Endodermal cell (in vitro differentiated cells): ENCODE measurements around the gene ANKH. TPM values are rescaled to one million over a fixed set of nuclear protein-coding genes. Genes with fewer than 3 reads are reported as not detected.

ENCODE experiments used
- DNase-seq: peaks from one replicate; pipeline ENCODE4 v3.0.0-alpha.2; 2017
- H3K27ac ChIP-seq: 2 replicates; pipeline ENCODE4 v1.5.1; 2013; ENCODE audit warnings: mild to moderate bottlenecking, low read depth, low read length, moderate library complexity
- H3K27me3 ChIP-seq: 2 replicates; pipeline ENCODE4 v1.6.1; 2013; ENCODE audit warnings: mild to moderate bottlenecking, low read length, moderate library complexity; ENCODE audit not compliant: insufficient read depth, control insufficient read depth, poor library complexity, severe bottlenecking
- H3K36me3 ChIP-seq: 2 replicates; pipeline ENCODE4 v1.7.0; 2013; ENCODE audit warnings: mild to moderate bottlenecking, low read length, moderate library complexity; ENCODE audit not compliant: control insufficient read depth, insufficient read depth
- H3K4me1 ChIP-seq: one replicate; pipeline ENCODE4 v1.7.0; 2013; ENCODE audit warnings: low read length; ENCODE audit not compliant: control insufficient read depth, insufficient read depth
- H3K4me3 ChIP-seq: 2 replicates; pipeline ENCODE4 v1.5.1; 2013; ENCODE audit warnings: mild to moderate bottlenecking, low read length, moderate library complexity
- H3K9ac ChIP-seq: 2 replicates; pipeline ENCODE4 v1.6.1; 2013; ENCODE audit warnings: mild to moderate bottlenecking, low read length, moderate library complexity; ENCODE audit not compliant: poor library complexity, severe bottlenecking; ENCODE audit errors: extremely low read depth
- H3K9me3 ChIP-seq: 2 replicates; pipeline ENCODE4 v1.6.1; 2013; ENCODE audit warnings: mild to moderate bottlenecking, low read length, moderate library complexity; ENCODE audit not compliant: control insufficient read depth
- H3K27ac Mint-ChIP-seq: 2 replicates; pipeline ENCODE4 v1.8.0; 2020; ENCODE audit warnings: mixed read lengths
- H3K27me3 Mint-ChIP-seq: 2 replicates; pipeline ENCODE4 v1.8.0; 2021; ENCODE audit warnings: mild to moderate bottlenecking, mixed read lengths; ENCODE audit not compliant: insufficient read depth
- H3K36me3 Mint-ChIP-seq: 2 replicates; pipeline ENCODE4 v1.8.0; 2020; ENCODE audit warnings: low read depth, mixed read lengths
- H3K4me1 Mint-ChIP-seq: 2 replicates; pipeline ENCODE4 v1.8.0; 2020; ENCODE audit warnings: mixed read lengths
- H3K4me3 Mint-ChIP-seq: 2 replicates; pipeline ENCODE4 v1.8.0; 2020; ENCODE audit warnings: mild to moderate bottlenecking, moderate library complexity, mixed read lengths
- H3K9me3 Mint-ChIP-seq: 2 replicates; pipeline ENCODE4 v1.8.0; 2020; ENCODE audit warnings: mild to moderate bottlenecking, mixed read lengths
- WGBS, 2 experiments: methylation state at CpG; one replicate each; pipeline versions ENCODE4 v1.1.5 to v1.1.7; 2013; ENCODE audit warnings: missing lambda C conversion rate in 2 of 2, mixed read lengths in 1 of 2; ENCODE audit not compliant: insufficient coverage in 1 of 2, insufficient read length in 1 of 2; 5-methylcytosine and 5-hydroxymethylcytosine counted together
- total RNA-seq, 2 donors: library from RNA; stranded (reverse); fragmentation: NEBNext Ultra II Directional in 1 of 2; extraction: Animal tissue kit (Norgen Biotek cat#: 25700) in 1 of 2; gene quantifications; 2 replicates in 1 of 2; 3 replicates in 1 of 2; pipeline ENCODE4 v1.2.1, GENCODE V29; 2021
- TF ChIP-seq, protein P1 (sequence below): fragments of 200-600 bp; sonication (generic); conservative IDR thresholded peaks from 2 replicates; pipeline ENCODE4 v1.5.0; 2021; ENCODE audit warnings: antibody characterized with exemption, mild to moderate bottlenecking

ANKH gene
- total RNA-seq, 2 donors from 2014 or later: 26.5 to 43.4 TPM

DNA sequence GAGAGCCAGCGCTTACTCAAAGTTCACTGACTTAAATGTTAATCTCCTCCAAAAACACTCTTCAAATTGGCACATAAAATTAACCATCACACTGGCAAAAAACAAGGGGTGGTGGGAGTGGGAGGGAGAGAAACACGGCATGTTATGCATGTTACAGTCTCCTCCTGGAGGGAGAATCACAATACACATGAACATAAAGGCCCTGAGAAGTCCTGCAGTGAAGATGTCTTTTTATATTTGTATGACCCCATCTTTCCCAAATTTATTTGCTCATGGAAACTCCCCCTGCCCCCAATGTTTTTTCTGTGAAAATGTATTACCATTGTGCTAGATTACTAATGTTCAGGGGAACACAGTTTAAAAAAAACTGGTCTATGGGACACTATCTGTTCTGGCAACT is 37.8 kb upstream of the ANKH start:
- Histone ChIP-seq H3K27ac (no peak overlapping the region), H3K27me3 (no peaks in the 10 kb centered on the region), H3K36me3 (no peaks in the 10 kb centered on the region), H3K4me1 (no peaks in the 10 kb centered on the region), H3K9ac (no peak overlapping the region), H3K9me3 (no peaks in the 10 kb centered on the region), H3K4me3 (no peak overlapping the region)
- Mint-ChIP-seq H3K4me1 (no peaks in the 10 kb centered on the region), H3K9me3 (no peaks in the 10 kb centered on the region), H3K27me3 (no peaks in the 10 kb centered on the region), H3K4me3 (no peak overlapping the region), H3K27ac (no peak overlapping the region), H3K36me3 (no peaks in the 10 kb centered on the region)
- no peak for DNase-seq
- 88% methylated on average over 2 of the region's 2 CpGs; no CpG with 5 or more reads in 1 of the 2 experiments for WGBS, 2 experiments
- TF ChIP-seq, protein P1, sequence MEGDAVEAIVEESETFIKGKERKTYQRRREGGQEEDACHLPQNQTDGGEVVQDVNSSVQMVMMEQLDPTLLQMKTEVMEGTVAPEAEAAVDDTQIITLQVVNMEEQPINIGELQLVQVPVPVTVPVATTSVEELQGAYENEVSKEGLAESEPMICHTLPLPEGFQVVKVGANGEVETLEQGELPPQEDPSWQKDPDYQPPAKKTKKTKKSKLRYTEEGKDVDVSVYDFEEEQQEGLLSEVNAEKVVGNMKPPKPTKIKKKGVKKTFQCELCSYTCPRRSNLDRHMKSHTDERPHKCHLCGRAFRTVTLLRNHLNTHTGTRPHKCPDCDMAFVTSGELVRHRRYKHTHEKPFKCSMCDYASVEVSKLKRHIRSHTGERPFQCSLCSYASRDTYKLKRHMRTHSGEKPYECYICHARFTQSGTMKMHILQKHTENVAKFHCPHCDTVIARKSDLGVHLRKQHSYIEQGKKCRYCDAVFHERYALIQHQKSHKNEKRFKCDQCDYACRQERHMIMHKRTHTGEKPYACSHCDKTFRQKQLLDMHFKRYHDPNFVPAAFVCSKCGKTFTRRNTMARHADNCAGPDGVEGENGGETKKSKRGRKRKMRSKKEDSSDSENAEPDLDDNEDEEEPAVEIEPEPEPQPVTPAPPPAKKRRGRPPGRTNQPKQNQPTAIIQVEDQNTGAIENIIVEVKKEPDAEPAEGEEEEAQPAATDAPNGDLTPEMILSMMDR: no peak

DNA sequence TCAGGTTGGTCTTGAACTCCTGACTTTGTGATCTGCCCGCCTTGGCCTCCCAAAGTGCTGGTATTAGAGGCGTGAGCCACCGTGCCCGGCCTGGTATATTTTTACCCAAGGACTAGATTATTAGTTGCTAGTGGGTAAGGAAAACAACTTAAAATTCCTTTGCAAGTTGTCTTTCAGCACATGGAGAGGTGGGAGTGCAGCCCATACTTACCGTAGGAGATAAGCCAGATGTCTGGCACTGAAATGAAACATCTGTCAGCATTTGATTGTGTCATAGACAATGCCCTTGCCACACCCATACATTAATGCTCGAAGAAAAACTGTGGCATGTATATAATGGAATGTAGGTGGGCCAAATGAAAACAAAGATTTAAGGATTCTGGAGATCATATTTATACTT is 36.6 kb upstream of the ANKH start:
- Mint-ChIP-seq H3K27ac (no peak overlapping the region), H3K36me3 (no peaks in the 10 kb centered on the region), H3K27me3 (no peaks in the 10 kb centered on the region), H3K4me3 (no peak overlapping the region), H3K9me3 (no peaks in the 10 kb centered on the region), H3K4me1 (no peaks in the 10 kb centered on the region)
- WGBS, 2 experiments: 90 to 95% methylated on average over 5 to 6 of the region's 6 CpGs
- H3K27me3 ChIP-seq: no peaks in the 10 kb centered on the region
- TF ChIP-seq, protein P1: no peak
- H3K36me3 ChIP-seq: no peaks in the 10 kb centered on the region
- H3K9me3 ChIP-seq: no peaks in the 10 kb centered on the region
- no peak overlapping the region for H3K27ac ChIP-seq
- DNase-seq: no peak
- H3K4me3 ChIP-seq: no peak overlapping the region
- no peaks in the 10 kb centered on the region for H3K4me1 ChIP-seq
- H3K9ac ChIP-seq: no peak overlapping the region

DNA sequence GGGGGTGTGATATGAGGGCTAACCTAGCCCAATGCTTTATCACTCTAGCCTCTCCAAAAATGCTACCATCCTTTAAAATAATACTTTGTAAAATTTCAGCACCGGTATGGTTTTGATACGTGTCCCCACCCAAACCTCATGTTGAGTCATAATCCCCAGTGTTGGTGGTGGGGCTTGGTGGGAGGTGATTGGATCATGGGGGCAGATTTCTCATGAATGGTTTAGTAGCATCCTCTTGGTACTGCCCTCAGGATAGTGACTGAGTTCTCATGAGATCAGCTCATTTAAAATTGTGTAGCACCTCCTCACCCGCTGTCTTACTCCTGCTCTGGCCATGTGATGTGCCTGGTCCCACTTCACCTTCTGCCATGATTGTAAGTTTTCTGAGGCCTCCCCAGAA is 35.0 kb upstream of the ANKH start:
- Mint-ChIP-seq H3K36me3 (no peaks in the 10 kb centered on the region), H3K27ac (no peak overlapping the region), H3K9me3 (no peaks in the 10 kb centered on the region), H3K4me3 (no peak overlapping the region), H3K4me1 (peaks cover 6% of the 10 kb centered on the region), H3K27me3 (no peaks in the 10 kb centered on the region)
- 93 to 100% methylated on average over 1 to 3 of the region's 3 CpGs for WGBS, 2 experiments
- H3K27ac ChIP-seq: no peak overlapping the region
- no peak overlapping the region for H3K4me3 ChIP-seq
- H3K9ac ChIP-seq: no peak overlapping the region
- no peaks in the 10 kb centered on the region for H3K4me1 ChIP-seq
- no peaks in the 10 kb centered on the region for H3K27me3 ChIP-seq
- TF ChIP-seq, protein P1: no peak
- H3K9me3 ChIP-seq: no peaks in the 10 kb centered on the region
- no peak for DNase-seq
- H3K36me3 ChIP-seq: no peaks in the 10 kb centered on the region
